NB4 (cell line): ENCODE results near the gene COPA.

Experiments
- DNase-seq: peaks from one replicate; pipeline ENCODE4 v3.0.0; 2010; ENCODE audit warnings: low read depth
- H3K4me3 ChIP-seq: one replicate; pipeline ENCODE4 v1.5.1; 2011; ENCODE audit warnings: mild to moderate bottlenecking, low read depth, low read length, moderate library complexity
- MAX ChIP-seq: IDR thresholded peaks from 2 replicates; pipeline ENCODE4 v1.6.1; 2011; ENCODE audit warnings: low read depth, low read length
- MYC ChIP-seq: IDR thresholded peaks from 2 replicates; pipeline ENCODE4 v1.6.1; 2011; ENCODE audit warnings: low read depth, low read length
- POLR2A ChIP-seq: IDR thresholded peaks from 2 replicates; pipeline ENCODE4 v1.6.1; 2011; ENCODE audit warnings: mild to moderate bottlenecking; ENCODE audit not compliant: insufficient read length; ENCODE audit errors: extremely low read depth
- TF ChIP-seq, protein P1 (sequence below): IDR thresholded peaks from one replicate; pipeline ENCODE4 v1.5.1; 2012; ENCODE audit warnings: low read depth, low read length

COPA gene

GRCh38 chr1:160338580-160338979 is 4.5 kb downstream of the COPA start:
- TF ChIP-seq, protein P1, sequence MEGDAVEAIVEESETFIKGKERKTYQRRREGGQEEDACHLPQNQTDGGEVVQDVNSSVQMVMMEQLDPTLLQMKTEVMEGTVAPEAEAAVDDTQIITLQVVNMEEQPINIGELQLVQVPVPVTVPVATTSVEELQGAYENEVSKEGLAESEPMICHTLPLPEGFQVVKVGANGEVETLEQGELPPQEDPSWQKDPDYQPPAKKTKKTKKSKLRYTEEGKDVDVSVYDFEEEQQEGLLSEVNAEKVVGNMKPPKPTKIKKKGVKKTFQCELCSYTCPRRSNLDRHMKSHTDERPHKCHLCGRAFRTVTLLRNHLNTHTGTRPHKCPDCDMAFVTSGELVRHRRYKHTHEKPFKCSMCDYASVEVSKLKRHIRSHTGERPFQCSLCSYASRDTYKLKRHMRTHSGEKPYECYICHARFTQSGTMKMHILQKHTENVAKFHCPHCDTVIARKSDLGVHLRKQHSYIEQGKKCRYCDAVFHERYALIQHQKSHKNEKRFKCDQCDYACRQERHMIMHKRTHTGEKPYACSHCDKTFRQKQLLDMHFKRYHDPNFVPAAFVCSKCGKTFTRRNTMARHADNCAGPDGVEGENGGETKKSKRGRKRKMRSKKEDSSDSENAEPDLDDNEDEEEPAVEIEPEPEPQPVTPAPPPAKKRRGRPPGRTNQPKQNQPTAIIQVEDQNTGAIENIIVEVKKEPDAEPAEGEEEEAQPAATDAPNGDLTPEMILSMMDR, result no peak
- TF ChIP-seq MYC, result no peak
- no peak for TF ChIP-seq MAX
- no peak for TF ChIP-seq POLR2A
- peak; percentile 20 for DNase-seq
- H3K4me3 ChIP-seq, result no peak overlapping the region

- H3K4me3 ChIP-seq, result no peak overlapping the region
- TF ChIP-seq MYC (no peak), POLR2A (no peak), MAX (no peak)
- TF ChIP-seq, protein P1, result no peak
- DNase-seq, result no peak
Observed at GRCh38 chr1:160332516-160332915, 10.5 kb downstream of the COPA start.

- no peak overlapping the region for H3K4me3 ChIP-seq
- DNase-seq, result no peak
- TF ChIP-seq POLR2A, result no peak
Observed at GRCh38 chr1:160330119-160330518, 12.9 kb downstream of the COPA start.

DNA sequence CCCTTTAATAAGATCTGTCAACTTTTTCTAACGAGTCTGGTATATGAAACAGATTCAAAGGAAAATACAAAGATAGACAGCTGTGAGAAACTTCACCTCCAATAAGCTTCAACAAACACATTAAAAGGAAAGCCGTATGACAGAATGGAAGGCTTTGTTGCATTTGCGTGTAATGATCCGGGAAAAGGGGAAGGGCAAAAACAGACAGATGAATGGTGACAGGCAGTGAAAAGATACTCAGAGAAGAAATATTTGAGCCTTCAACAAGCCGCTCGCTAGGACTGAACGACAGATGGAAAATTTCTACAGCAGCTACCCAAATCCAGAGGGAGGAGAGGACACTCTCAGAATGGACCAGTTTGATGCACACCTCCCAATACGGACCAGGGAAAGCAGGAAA is 14.9 kb downstream of the COPA start:
- TF ChIP-seq MYC (no peak), POLR2A (no peak), MAX (no peak)
- TF ChIP-seq, protein P1, result no peak
- DNase-seq, result no peak

GRCh38 chr1:160326418-160326817 is 16.6 kb downstream of the COPA start:
- no peak for TF ChIP-seq MAX
- no peak for TF ChIP-seq POLR2A
- TF ChIP-seq, protein P1, result no peak
- no peak for TF ChIP-seq MYC
- DNase-seq, result peak; percentile 3
- no peak overlapping the region for H3K4me3 ChIP-seq

More for the DNA sequence above, 14.9 kb downstream of the COPA start:
- H3K4me3 ChIP-seq, result no peak overlapping the region

- no peak overlapping the region for H3K4me3 ChIP-seq
- TF ChIP-seq POLR2A (no peak), MYC (no peak), MAX (no peak)
- TF ChIP-seq, protein P1, result no peak
- DNase-seq, result no peak
Observed at GRCh38 chr1:160325252-160325651, 17.8 kb downstream of the COPA start.

DNA sequence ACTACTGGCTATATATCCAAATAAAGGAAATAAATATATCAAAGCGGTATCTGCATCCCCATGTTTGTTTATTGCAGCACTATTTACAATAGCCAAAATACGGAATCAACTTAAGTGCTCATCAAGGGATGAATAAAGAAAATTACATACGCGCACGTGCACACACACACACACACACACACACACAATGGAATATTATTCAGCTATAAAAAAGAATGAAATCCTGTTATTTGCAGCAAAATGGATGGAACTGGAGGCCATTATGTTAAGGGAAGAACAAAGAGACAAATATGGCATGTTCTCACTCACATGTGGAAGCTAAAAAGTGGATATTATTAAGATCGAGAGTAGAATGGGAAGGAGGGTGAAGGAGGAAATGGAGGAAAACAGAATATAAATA is 20.2 kb downstream of the COPA start:
- TF ChIP-seq, protein P1, result no peak
- TF ChIP-seq MYC, result no peak
- H3K4me3 ChIP-seq, result no peak overlapping the region
- DNase-seq, result no peak
